Retina (tissue), 1 donor: ENCODE data around the gene DRC7.

ENCODE experiments used
- DNase-seq: peaks from one replicate; pipeline ENCODE4 v3.0.0-alpha.2; 2016

Gene DRC7

GRCh38 chr16:57753448-57754353, 59.1 kb downstream of the DRC7 start:
- no peak for DNase-seq

- no peak for DNase-seq
These were observed 59.9 kb downstream of the DRC7 start for GRCh38 chr16:57754354-57755060.

- no peak for DNase-seq
These were observed 60.6 kb downstream of the DRC7 start for GRCh38 chr16:57755061-57755684.

GRCh38 chr16:57755726-57756423, 61.3 kb downstream of the DRC7 start:
- DNase-seq = no peak

- no peak for DNase-seq
These were observed 62.1 kb downstream of the DRC7 start for GRCh38 chr16:57756424-57757325.

GRCh38 chr16:57757326-57757786, 62.8 kb downstream of the DRC7 start:
- DNase-seq = peak; percentile 86

- DNase-seq = no peak
These were observed 63.3 kb downstream of the DRC7 start for GRCh38 chr16:57757883-57758282.

GRCh38 chr16:57758331-57759117, 63.9 kb downstream of the DRC7 start:
- no peak for DNase-seq

- DNase-seq = no peak
These were observed 64.5 kb downstream of the DRC7 start for GRCh38 chr16:57759131-57759530.

GRCh38 chr16:57759541-57760356, 65.1 kb downstream of the DRC7 start:
- DNase-seq = no peak

GRCh38 chr16:57760357-57761160, 66.0 kb downstream of the DRC7 start:
- DNase-seq = no peak

- DNase-seq = no peak
These were observed 66.7 kb downstream of the DRC7 start for GRCh38 chr16:57761301-57761700.

- no peak for DNase-seq
These were observed 67.4 kb downstream of the DRC7 start for GRCh38 chr16:57761957-57762356.

GRCh38 chr16:57762365-57763040, 67.9 kb downstream of the DRC7 start:
- no peak for DNase-seq

- DNase-seq = peak; percentile 20
These were observed 68.8 kb downstream of the DRC7 start for GRCh38 chr16:57763285-57764005.

GRCh38 chr16:57764006-57764340, 69.4 kb downstream of the DRC7 start:
- no peak for DNase-seq

GRCh38 chr16:57764341-57765159, 69.9 kb downstream of the DRC7 start:
- DNase-seq = no peak
